Smooth muscle cell (in vitro differentiated cells): ENCODE data around the gene PTGFR. TPM values are rescaled to one million over a fixed set of nuclear protein-coding genes. Genes with fewer than 3 reads are reported as not detected.

Source experiments
- DNase-seq: peaks from one replicate; lab custom pipeline; 2025; ENCODE audit not compliant: unreplicated experiment; lab: John Stamatoyannopoulos, UW
- H2AFZ ChIP-seq: fragments of 200-600 bp; sonication (generic); 2 replicates; pipeline ENCODE4 v1.6.0; 2016; ENCODE audit warnings: antibody characterized with exemption, low read depth, mild to moderate bottlenecking
- H3F3A ChIP-seq: fragments of 200-600 bp; sonication (generic); 2 replicates; pipeline ENCODE4 v1.6.0; 2017; ENCODE audit warnings: antibody characterized with exemption, low read depth
- H3K27ac ChIP-seq: fragments of 200-600 bp; sonication (generic); 2 replicates; pipeline ENCODE4 v1.5.1; 2016; ENCODE audit warnings: low read depth, mild to moderate bottlenecking
- H3K27me3 ChIP-seq: fragments of 200-600 bp; sonication (generic); 2 replicates; pipeline ENCODE4 v1.6.1; 2016; ENCODE audit warnings: low read depth, mild to moderate bottlenecking
- H3K36me3 ChIP-seq: fragments of 200-600 bp; sonication (generic); 2 replicates; pipeline ENCODE4 v1.5.1; 2016; ENCODE audit warnings: low read depth
- H3K4me1 ChIP-seq: fragments of 200-600 bp; sonication (generic); 2 replicates; pipeline ENCODE4 v1.5.1; 2016; ENCODE audit warnings: low read depth
- H3K4me2 ChIP-seq: fragments of 200-600 bp; sonication (generic); 2 replicates; pipeline ENCODE4 v1.6.0; 2016; ENCODE audit warnings: mild to moderate bottlenecking
- H3K4me3 ChIP-seq: fragments of 200-600 bp; sonication (generic); 2 replicates; pipeline ENCODE4 v1.5.1; 2016; ENCODE audit warnings: mild to moderate bottlenecking
- H3K79me2 ChIP-seq: fragments of 200-600 bp; sonication (generic); 2 replicates; pipeline ENCODE4 v1.6.0; 2016; ENCODE audit warnings: low read depth, mild to moderate bottlenecking
- H3K9ac ChIP-seq: fragments of 200-600 bp; sonication (generic); 2 replicates; pipeline ENCODE4 v1.6.0; 2016; ENCODE audit warnings: low read depth
- H3K9me3 ChIP-seq: fragments of 200-600 bp; sonication (generic); replicated peaks from 2 replicates; pipeline ENCODE4 v1.5.1; 2016; ENCODE audit warnings: low read depth
- H4K20me1 ChIP-seq: fragments of 200-600 bp; sonication (generic); 2 replicates; pipeline ENCODE4 v1.6.0; 2016; ENCODE audit warnings: low read depth
- CTCF ChIP-seq: fragments of 200-600 bp; sonication (generic); IDR thresholded peaks from 2 replicates; pipeline ENCODE4 v1.5.1; 2017; ENCODE audit warnings: borderline replicate concordance, mild to moderate bottlenecking, antibody characterized with exemption; ENCODE audit not compliant: insufficient read depth, poor library complexity, severe bottlenecking
- WGBS: methylation state at CpG from one replicate; pipeline ENCODE4 v1.1.7; 2016; ENCODE audit warnings: low lambda C conversion rate; 5-methylcytosine and 5-hydroxymethylcytosine counted together
- polyA plus RNA-seq: library from polyadenylated mRNA; unstranded; fragments of >200 nt; fragmentation: Nextera tagmentation; extraction: Ambion mirVana; gene quantifications from 2 replicates; pipeline ENCODE4 v1.2.1, GENCODE V29; 2016
- total RNA-seq: library from RNA; depleted of rRNA; stranded (reverse); fragments of >200 nt; gene quantifications from 2 replicates; pipeline ENCODE4 v1.2.3, GENCODE V29; 2014

Gene PTGFR
- total and polyA plus RNA-seq, 2 experiments from 2014 or later, result 3.0 to 6.8 TPM

DNA sequence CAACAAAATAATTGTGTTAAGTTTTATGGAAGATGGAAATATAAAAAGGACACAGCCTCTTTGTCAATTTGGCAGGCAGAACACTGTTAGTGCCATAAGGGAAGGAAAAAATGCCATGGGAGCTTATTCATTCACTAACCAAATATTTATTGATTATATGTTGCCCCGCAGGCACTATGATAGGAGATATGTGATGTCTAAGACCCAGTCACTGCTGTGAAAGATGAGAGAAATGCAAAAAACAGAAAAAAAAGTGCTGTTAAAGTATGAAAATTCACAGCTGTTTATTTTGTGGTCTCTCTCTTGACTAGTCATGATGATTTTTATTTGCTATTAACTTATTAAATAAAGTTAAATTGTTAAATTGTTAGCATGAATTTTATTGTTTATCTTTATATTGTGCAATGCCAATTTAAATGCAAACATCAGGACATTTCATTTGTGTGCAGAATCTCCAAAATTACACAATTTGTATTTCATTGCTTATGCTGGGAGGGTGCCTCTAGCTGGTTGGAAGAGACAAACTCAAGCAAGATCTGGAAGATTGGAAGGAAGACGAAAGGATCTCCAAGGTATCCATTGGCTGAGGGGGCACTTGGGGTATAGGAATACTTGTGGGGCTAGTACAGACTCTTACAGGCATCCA, 17.8 kb upstream of the PTGFR start:
- WGBS, result 92% methylated on average over 2 of the region's 2 CpGs
- no peak overlapping the region for H3K4me2 ChIP-seq
- H2AFZ ChIP-seq, result no peak overlapping the region
- no peak for DNase-seq
- no peaks in the 10 kb centered on the region for H3K79me2 ChIP-seq
- no peak overlapping the region for H3K27ac ChIP-seq
- H3K36me3 ChIP-seq, result no peaks in the 10 kb centered on the region
- H3K4me1 ChIP-seq, result no peaks in the 10 kb centered on the region
- H3K9ac ChIP-seq, result no peak overlapping the region
- no peaks in the 10 kb centered on the region for H3F3A ChIP-seq
- no peaks in the 10 kb centered on the region for H4K20me1 ChIP-seq
- no peaks in the 10 kb centered on the region for H3K9me3 ChIP-seq
- no peak for TF ChIP-seq CTCF
- no peak overlapping the region for H3K4me3 ChIP-seq
- no peaks in the 10 kb centered on the region for H3K27me3 ChIP-seq

GRCh38 chr1:78474092-78474491, 16.7 kb upstream of the PTGFR start:
- Histone ChIP-seq H3K27ac (no peak overlapping the region), H3K9ac (no peak overlapping the region), H3K79me2 (no peaks in the 10 kb centered on the region), H3K9me3 (no peaks in the 10 kb centered on the region), H3K4me3 (no peak overlapping the region), H3K4me1 (no peaks in the 10 kb centered on the region), H3K27me3 (no peaks in the 10 kb centered on the region), H3K36me3 (no peaks in the 10 kb centered on the region), H3F3A (no peaks in the 10 kb centered on the region), H3K4me2 (no peak overlapping the region), H2AFZ (no peak overlapping the region), H4K20me1 (no peaks in the 10 kb centered on the region)
- TF ChIP-seq CTCF, result no peak
- no peak for DNase-seq

GRCh38 chr1:78475888-78476610, 14.7 kb upstream of the PTGFR start:
- no peak overlapping the region for H2AFZ ChIP-seq
- WGBS, result 93% methylated on average over 4 of the region's 4 CpGs
- no peak for DNase-seq

More at GRCh38 chr1:78475888-78476610, 14.7 kb upstream of the PTGFR start:
- Histone ChIP-seq H3K9ac (no peak overlapping the region), H3K27ac (no peak overlapping the region), H3K27me3 (no peaks in the 10 kb centered on the region), H3F3A (no peaks in the 10 kb centered on the region), H3K4me3 (no peak overlapping the region), H3K36me3 (no peaks in the 10 kb centered on the region), H3K79me2 (no peaks in the 10 kb centered on the region), H3K4me1 (no peaks in the 10 kb centered on the region), H3K9me3 (no peaks in the 10 kb centered on the region), H3K4me2 (no peak overlapping the region), H4K20me1 (no peaks in the 10 kb centered on the region)
- TF ChIP-seq CTCF, result no peak
